Measurements from ENCODE around the gene ZNF534.
"Not testable (repeated sequence)": the region's sequence is repeated elsewhere in the genome, so short reads cannot be mapped to it uniquely, and the experiment has no call there.

The ZNF534 gene

DNA sequence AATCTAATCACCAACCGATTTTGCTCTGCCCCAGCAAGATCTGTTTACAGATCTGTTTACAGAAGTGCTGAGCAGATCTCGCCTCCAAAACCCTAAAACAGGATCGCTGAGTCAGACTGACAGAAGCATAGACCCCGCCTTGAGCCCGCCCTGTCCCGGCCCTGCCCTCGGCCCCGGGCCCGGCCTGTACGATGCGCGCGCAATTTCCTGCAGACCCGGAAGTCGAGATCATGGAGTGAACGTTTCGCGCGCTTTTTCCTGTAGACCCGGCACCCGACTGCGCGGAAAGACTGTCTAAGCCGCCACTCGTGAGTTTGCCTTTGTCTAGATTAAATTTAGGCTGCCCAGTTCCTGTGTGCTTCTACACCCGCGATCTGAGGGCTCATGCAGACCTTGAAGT lies at the start of gene ZNF534:
Gene ZNF534 (plus strand): TSS at position 212 of the 400 bp plus-strand sequence. CDS start 2,327 bp downstream, outside the sequence.
- no peak for DNase-seq (ENCODE audit: low read depth in 2 of 2)

DNA sequence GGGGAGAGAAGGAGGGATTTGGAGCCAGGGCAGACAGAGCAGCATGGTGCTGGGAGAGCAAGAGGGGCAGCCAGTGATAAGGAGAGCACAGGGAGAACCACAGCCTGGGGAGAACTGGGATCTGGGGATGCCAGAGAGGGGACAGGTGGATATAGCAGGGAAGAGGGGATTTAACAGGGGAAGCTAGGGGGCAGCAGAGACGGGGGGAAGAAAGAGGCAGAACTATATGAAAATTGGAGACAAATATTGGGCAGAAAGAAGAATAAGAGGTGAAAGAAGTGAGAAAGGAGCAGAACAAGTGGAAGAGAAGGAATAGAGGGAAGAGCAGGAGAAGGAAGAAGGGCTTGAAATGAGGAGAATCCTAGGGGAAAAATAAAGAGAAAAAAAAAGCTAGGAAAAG lies 37.8 kb upstream of the ZNF534 start:
- DNase-seq (ENCODE audit: low read depth in 2 of 2), result no peak

DNA sequence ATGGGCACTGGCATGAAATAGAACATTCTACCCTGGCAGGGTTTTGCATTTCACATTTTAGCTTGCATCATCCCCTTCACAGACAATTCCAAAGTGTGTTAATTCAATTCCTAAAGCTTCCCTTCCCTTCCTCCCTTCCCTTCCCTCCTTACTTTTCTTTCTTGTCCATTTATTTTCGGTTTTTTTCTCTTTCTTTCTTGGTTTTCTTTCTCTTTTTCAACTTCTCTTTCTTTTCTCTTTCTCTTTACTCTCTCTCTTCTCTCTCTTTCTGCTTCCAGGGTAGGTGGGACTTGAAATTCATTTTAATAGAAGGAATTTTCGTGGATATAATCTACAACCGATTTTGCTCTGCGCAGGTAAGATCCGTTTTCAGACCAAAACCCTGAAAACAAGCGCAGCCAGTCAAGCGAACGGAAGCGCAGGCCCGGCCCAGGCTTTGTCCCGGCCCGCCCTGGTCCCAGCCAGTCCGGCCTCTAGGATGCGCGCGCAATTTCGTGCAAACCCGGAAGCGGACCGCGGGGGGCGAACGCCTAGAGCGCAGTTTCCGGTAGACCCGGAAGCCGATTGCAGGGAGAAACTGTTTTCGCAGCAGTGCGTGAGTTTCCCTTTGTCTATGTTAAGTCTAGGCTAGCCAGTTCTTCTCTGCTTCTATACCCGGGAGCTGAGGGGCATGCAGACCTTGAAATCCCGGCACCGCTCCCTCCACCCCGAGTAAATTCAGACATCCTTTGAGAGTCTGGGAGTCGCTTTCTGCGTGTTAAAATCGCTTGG lies 31.5 kb upstream of the ZNF534 start, which contains the start of gene ZNF528:
Gene ZNF528 (plus strand): TSS at position 540 of the 771 bp plus-strand sequence. CDS start 4,165 bp downstream, outside the sequence.
- DNase-seq (ENCODE audit: low read depth in 2 of 2), result peak; percentile 88 to 93

DNA sequence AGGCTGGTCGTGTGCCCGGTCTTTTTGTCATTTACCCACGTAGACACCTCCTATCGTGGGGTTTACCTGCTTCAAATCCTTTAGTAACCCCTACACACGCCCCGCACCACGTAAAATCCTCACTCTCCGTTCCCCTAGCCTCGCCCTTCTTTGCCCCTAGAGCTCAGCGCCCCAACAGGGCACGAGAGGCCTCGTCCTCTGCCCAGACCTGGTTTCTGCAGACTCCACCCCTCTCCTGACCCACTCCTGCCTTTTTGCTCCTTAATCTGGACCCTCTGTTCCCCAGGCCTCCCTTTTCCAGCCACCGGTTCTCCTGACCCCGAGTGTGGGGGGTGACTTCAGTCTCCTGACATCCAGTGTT lies 30.9 kb upstream of the ZNF534 start:
- no peak for DNase-seq (ENCODE audit: low read depth in 2 of 2)

DNA sequence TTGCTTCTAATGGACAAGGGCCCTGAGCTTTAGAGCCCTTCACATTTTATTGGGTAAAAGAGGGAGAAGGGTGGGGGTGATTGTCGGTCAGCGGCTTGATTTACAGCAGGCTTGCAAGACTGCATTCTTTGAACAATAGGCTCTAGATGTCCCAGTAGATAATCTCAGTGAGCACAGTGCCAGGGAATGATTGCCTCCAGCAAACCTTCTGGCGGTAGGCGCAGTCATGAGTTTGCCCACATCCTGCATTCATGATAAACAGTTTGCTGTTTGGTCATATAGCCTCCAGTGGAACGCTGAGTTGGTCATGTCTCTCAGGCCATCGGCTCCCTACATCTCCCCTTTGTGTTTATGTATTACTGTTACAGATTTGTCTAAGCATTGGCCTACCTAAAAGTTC lies 18.7 kb upstream of the ZNF534 start:
- no peak for DNase-seq (ENCODE audit: low read depth in 2 of 2)

DNA sequence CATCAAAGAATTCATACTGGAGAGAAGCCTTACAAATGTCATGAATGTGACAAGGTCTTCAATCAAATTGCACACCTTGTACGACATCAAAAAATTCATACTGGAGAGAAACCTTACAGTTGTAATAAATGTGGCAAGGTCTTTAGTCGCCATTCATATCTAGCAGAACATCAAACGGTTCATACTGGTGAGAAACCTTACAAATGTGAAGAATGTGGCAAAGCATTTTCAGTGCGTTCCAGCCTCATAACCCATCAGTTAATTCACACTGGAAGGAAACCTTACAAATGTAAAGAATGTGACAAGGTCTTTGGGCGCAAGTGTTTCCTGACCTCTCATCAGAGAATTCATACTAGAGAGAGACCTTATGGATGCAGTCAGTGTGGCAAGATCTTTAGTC lies 13.2 kb upstream of the ZNF534 start:
- no peak for DNase-seq (ENCODE audit: low read depth in 2 of 2)

DNA sequence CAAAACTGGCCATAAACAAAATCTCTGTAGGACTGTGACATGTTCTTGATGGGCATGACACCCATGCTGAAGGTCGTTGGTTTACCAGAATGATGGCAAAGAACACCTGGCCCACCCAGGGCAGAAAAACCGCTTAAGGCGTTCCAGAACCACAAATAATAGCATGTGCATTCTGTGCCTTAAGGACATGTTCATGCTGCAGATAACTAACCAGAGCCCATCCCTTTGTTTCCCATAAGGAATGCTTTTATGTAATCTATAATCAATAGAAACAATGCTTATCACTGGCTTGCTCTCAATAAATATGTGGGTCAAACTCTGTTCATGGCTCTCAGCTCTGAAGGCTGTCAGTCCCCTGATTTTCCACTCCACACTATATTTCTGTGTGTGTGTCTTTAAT lies 13.2 kb downstream of the ZNF534 start:
- DNase-seq (ENCODE audit: low read depth in 2 of 2), result no peak

DNA sequence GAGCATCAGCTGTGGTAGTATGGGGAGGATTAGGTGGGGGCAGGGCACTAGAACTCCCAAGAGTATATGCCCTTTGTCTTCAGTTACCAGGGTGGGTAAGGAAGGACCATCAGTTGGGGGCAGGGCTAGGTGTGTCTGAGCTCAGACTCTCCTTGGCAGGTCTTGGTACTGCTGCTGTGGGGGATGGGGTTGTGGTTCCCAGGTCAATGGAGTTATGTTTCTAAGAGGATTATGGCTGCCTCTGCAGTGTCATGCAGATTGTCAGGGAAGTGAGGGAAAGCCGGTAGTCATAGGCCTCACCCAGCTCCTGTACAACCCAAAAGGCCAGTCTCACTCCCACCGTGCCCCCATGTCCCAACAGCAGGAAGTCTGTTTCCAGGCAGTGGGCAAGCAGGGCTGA lies 15.6 kb downstream of the ZNF534 start:
- no peak for DNase-seq (ENCODE audit: low read depth in 2 of 2)

DNA sequence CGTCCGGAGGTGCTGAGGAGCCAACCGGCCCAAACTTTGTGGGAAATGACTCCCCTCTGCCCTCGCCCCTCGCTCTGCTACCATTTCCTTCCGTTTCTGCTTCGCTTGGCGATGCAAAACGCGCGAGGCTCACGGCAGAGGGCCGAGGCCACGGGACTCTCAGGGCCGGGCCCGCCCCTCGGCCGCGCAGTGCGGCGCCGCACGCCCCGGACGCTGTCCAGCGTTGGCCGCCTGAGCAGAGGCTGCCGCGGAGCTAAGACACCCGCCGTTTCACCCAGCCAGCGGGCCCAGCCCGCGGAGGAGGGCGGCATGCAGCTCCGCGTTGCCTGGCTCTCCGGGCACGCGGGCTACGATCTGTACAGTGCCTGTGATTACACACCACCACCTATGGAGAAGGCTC lies 22.3 kb downstream of the ZNF534 start:
- no peak for DNase-seq (ENCODE audit: low read depth in 2 of 2)

DNA sequence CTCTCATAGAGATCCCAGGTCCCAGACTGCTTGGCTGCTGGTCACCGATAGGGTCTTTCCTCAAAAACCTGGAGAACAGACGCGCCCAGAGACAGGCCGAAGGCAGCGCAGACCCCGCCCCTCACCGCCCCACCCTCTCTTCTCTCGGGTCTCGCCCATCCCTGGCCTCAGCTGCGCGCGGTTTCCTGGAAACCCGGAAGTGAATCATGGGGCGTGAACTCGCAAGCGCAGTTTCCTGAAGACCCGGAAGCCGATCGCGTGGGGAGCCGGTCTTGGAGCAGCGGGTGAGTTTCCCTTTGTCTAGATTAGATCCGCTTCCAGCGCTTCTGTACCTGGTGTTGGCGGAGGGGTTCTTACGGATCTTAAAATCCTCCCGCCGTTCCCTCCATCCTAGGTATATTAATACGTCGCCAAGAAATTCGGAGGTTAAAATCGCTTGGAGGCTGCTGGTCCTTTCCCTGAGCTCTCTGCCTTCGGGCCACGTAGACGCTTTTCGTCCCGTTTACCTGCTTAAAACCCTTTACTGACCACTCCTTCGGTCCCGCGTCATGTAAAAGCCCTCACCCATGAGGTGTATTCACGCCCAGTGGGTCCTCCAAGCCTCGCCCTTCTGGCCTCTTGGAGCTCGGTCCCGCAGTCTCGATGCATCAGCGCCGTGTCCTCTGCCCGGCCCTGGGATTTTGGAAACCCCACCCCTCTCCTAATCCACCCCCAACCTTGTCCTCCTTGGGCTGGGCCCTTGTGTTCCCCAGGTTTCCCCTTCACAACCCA lies 24.6 kb downstream of the ZNF534 start, which contains the start of gene ZNF578:
Gene ZNF578 (plus strand): TSS at position 230 of the 771 bp plus-strand sequence. CDS start 48,293 bp downstream, outside the sequence.
- DNase-seq (ENCODE audit: low read depth in 2 of 2), result peak; percentile 48 to 50

DNA sequence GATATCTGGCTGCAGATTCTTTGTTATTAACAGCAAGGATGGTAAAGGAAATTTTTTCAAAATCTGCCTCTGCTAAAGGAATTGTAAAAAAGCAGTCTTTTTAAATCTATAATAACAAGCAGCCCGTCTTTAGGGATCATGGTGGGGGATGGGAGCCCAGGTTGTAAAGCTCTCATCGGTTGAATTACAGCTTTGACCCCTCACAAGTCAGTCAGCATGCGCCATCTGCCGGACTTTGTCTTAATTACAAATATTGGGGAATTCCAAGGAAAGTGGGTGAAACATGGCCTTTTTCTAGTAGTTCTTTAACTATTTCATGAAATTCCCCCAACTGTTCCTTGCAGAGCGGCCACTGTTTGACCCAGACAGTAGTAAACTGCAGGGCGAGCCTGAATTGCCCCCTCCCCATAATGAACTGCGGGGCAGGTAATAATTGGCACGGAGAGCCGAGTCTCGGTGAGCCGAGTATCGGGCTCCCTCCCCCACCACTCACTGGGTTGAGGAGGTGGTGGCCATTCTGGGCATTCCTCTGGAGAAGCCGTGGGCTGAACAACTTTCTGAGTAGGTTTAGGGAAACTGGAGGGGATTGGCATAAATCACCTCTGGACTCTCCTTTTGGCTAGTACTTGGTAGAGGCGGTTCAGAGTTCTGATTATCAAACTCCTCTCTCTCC lies 36.0 kb downstream of the ZNF534 start:
- DNase-seq (ENCODE audit: low read depth in 2 of 2), result no peak

DNA sequence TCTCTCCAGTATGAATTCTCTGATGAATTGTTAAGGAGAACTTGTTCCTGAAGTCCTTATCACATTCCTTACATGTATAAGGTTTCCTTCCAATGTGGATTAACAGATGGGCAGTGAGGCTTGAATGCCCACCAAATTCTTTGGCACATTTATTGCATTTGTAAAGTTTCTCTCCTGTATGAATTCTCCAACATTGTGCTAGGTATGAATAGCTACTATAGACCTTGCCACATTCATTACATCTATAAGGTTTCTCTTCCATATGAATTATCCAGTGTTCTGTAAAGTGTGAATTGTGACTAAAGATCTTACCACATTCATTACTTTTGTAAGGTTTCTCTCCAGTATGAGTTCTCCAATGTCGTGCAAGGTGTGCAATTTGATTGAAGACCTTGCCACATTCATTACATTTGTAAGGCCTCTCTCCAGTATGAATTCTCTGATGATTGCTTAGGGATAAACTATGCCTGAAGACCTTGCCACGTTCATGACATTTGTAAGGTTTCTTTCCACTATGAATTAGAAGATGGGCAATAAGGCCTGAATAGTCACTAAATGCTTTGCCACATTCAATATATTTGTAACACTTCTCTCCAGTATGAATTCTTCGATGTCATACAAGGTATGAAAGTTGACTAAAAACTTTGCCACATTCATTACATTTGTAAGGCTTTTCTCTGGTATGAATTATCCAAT lies 44.9 kb downstream of the ZNF534 start:
- DNase-seq (ENCODE audit: low read depth in 2 of 2), result no peak

DNA sequence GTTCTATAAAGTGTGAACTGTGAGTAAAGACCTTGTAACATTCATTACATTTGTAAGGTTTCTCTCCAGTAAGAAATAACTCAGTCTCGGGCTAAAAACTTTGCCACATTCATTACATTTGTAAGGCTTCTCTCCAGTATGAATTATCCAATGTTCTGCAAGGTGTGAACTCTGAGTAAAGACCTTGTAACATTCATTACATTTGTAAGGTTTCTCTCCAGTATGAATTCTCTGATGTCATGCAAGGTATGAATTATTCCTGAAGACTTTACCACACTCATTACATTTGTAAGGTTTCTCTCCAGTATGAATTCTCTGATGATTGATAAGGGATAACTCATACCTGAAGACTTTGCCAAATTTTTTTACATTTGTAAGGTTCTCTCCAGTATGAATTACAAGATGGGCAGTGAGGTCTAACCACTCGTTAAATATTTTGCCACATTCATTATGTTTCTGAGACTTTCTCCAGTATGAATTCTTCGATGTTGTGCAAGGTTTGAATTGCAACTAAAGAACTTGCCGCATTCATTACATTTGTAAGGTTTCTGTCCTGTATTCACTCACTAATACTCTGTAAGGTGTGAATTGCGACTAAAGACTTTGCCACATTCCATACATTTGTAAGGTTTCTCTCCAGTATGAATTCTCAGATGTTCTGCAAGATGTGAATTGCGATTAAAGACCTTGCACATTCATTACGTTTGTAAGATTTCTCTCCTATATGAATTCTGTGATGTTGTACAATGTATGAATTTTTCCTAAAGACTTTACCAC lies 45.6 kb downstream of the ZNF534 start:
- DNase-seq (ENCODE audit: low read depth in 2 of 2), result no peak

DNA sequence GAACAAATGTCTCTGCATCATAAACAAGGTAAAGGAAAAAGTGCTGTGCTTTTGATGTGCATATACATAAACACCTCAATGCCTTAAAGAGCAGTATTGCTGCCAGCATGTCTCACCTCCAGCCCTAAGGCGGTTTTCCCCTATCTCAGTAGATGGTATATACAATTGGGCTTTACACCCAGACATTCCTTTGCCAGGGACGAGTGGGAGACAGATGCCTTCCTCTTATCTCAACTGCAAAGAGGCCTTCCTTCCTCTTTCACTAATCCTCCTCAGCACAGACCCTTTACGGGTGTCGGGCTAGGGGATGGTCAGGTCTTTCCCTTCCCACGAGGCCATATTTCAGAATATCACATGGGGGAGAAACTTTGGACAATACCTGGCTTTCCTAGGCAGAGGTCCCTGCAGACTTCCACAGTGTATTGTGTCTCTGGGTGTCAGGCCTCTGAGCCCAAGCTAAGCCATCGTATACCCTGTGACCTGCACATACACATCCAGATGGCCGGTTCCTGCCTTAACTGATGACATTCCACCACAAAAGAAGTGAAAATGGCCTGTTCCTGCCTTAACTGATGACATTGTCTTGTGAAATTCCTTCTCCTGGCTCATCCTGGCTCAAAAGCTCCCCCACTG lies 55.3 kb downstream of the ZNF534 start:
- not testable (repeated sequence) for DNase-seq (ENCODE audit: low read depth in 2 of 2)

DNA sequence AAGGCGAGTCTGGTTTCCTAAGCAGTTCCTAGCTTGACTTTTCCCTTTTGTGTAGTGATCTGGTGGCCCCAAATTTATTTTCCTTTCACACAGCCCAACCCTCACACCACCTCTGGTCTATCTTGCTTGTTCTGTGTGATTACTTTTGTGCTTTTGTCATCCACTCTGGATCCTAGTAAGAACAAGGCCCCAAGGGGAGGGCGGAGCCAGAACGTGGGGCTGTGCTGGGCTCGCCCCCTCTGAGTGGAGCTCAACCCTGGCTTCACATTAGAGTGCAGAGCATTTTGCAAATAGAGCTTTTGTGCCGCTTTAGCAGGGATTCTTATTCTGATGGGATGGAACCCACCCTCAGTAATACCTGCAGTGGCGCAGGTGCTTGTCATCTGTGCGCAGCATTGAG lies 56.1 kb downstream of the ZNF534 start:
- DNase-seq (ENCODE audit: low read depth in 2 of 2), result not testable (repeated sequence)

DNA sequence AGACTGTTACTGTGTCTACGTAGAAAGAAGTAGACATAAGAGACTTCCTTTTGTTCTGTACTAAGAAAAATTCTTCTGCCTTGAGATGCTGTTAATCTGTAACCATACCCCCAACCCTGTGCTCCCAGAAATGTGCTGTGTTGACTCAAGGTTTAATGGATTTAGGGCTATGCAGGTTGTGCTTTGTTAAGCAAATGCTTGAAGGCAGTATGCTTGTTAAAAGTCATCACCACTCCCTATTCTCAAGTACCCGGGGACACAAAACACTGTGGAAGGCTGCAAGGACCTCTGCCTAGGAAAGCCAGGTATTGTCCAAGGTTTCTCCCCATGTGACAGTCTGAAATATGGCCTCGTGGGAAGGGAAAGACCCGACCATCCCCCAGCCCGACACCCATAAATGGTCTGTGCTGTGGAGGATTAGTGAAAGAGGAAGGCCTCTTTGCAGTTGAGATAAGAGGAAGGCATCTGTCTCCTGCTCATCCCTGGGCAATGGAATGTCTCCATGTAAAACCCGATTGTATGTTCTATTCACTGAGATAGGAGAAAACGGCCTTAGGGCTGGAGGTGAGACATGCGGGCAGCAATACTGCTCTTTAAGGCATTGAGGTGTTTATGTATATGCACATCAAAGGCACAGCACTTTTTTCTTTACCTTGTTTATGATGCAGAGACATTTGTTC lies 56.8 kb downstream of the ZNF534 start:
- DNase-seq (ENCODE audit: low read depth in 2 of 2), result not testable (repeated sequence)

DNA sequence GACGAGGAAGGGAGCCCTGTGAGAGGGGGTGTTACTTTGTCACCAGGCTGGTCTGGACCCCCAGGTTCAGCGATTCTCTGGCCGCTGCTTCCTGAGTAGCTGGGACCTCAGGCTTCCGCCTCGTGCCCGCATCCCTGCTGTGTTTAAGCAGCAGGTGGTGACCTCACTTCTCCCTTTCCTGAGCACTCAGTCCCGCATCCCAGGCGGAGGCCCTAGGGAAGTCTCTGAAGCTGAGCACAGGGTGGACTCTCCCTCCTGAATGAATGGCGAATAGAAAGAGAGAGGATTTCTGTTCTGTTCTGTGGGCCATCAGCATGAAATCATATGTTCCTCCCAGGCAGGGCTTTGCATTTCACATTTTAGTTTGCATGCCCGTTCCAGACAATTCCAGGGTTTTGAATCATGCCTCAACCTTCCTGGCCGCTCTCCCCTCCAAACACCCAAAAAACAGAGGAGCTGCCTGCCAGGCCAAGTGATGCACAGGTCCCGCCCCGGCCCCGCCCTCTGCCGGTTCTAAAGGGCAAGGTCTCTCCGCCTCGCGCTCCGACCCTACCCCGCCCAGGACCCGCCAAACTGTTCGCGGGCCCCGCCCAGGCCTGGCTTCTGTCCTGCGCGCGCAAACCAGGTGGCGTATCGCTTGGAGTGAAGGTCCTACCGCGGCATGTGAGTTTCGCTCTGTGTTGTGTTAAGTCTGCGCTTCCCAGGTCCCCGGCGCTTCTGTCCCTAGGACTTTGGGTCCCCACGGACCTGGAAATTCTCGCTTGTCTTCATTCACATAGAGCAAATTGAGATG lies 63.4 kb downstream of the ZNF534 start:
- DNase-seq (ENCODE audit: low read depth in 2 of 2), result no peak

DNA sequence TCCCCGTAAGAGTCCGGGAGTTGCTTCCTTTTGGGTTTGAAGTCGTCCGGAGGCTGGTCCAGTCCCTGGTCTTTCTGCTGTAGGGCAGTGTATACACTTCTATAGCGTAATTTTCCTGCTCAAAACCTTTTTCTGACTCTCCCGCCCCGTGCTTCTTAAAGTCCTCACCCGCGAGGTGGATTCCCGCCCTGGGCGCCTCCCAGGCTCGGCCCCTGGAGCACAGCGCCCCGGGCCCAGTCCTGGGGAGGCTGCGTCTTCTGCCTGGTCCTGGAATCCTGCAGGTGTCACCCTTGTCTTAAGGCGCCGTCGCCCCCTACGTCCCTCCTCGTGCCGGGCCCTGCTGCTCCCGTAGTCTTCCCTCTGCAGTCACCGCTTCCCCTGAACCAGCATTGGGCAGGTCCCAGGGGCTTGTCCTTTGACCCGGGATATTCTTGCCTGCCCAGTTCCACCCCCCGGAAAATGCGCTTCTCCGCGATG lies 64.1 kb downstream of the ZNF534 start:
- no peak for DNase-seq (ENCODE audit: low read depth in 2 of 2)

DNA sequence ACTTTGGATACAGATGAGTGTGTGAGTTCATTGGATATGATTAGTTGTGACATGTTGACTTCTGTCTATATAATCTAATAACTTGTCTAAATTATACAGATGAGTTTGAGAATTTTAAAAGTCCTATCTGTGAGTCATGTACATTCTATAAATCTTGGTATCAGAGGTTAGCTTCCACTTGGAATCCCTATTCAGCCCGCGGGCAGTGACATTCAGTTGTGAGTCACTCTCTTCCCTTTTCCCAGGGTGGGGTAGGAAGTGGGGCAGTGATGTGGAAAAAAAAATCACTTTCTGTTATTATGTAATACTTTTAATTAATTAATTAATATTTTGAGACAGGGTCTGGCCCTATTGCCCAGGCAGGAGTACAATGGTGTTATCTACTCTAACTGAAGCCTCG lies 65.6 kb downstream of the ZNF534 start:
- no peak for DNase-seq (ENCODE audit: low read depth in 2 of 2)

Data from activated CD8-positive, alpha-beta memory T cell treated with anti-CD3 and anti-CD28 coated beads for 4 hours (primary cell).